Dendritic cell treated with granulocyte-macrophage colony-stimulating factor and Interleukin-4, amounts not matched to agents 40 ng/mL and 50 ng/mL, for 4 days (primary cell): ENCODE results near the gene CDC42EP3.

Experiments used
- H3K27ac Mint-ChIP-seq: one replicate; pipeline ENCODE4 v1.8.0; 2022; ENCODE audit warnings: mild to moderate bottlenecking, mixed read lengths
- H3K27me3 Mint-ChIP-seq: one replicate; pipeline ENCODE4 v1.8.0; 2022; ENCODE audit warnings: mild to moderate bottlenecking, mixed read lengths
- H3K36me3 Mint-ChIP-seq: one replicate; pipeline ENCODE4 v1.8.0; 2022; ENCODE audit warnings: low read depth, mixed read lengths
- H3K4me1 Mint-ChIP-seq: one replicate; pipeline ENCODE4 v1.8.0; 2022; ENCODE audit warnings: low read depth, mixed read lengths
- H3K4me3 Mint-ChIP-seq: one replicate; pipeline ENCODE4 v1.8.0; 2022; ENCODE audit warnings: mild to moderate bottlenecking, moderate library complexity, mixed read lengths
- H3K9me3 Mint-ChIP-seq: one replicate; pipeline ENCODE4 v1.8.0; 2022; ENCODE audit warnings: mixed read lengths
- intact Hi-C: fragments of 100-400 bp; cut with micrococcal nuclease; formaldehyde crosslinking; loops from one replicate; pipeline ENCODE4 v1.15.0; 2022

The CDC42EP3 gene

GRCh38 chr2:37619230-37619958, 52.0 kb downstream of the CDC42EP3 start:
- H3K4me1 Mint-ChIP-seq, result peaks cover 65% of the 10 kb centered on the region
- intact Hi-C loops, result no loop called here
- no peak overlapping the region for H3K27ac Mint-ChIP-seq
- no peaks in the 10 kb centered on the region for H3K36me3 Mint-ChIP-seq
- H3K27me3 Mint-ChIP-seq, result no peaks in the 10 kb centered on the region
- H3K4me3 Mint-ChIP-seq, result no peak overlapping the region
- H3K9me3 Mint-ChIP-seq, result no peaks in the 10 kb centered on the region

- Mint-ChIP-seq H3K9me3 (no peaks in the 10 kb centered on the region), H3K36me3 (no peaks in the 10 kb centered on the region), H3K4me1 (peaks cover 62% of the 10 kb centered on the region), H3K27ac (no peak overlapping the region), H3K4me3 (no peak overlapping the region), H3K27me3 (no peaks in the 10 kb centered on the region)
- intact Hi-C loops, result no loop called here
Observed at GRCh38 chr2:37618326-37618725, 53.1 kb downstream of the CDC42EP3 start.

GRCh38 chr2:37617119-37617892, 54.1 kb downstream of the CDC42EP3 start:
- Mint-ChIP-seq H3K4me3 (no peak overlapping the region), H3K27ac (peak overlapping the region; percentile 89), H3K27me3 (no peaks in the 10 kb centered on the region), H3K4me1 (peaks cover 57% of the 10 kb centered on the region), H3K36me3 (no peaks in the 10 kb centered on the region), H3K9me3 (no peaks in the 10 kb centered on the region)
- intact Hi-C loops, result no loop called here

- H3K4me3 Mint-ChIP-seq, result no peak overlapping the region
Observed at GRCh38 chr2:37616677-37617005, 54.8 kb downstream of the CDC42EP3 start.

GRCh38 chr2:37615804-37616676, 55.4 kb downstream of the CDC42EP3 start:
- intact Hi-C loops, result no loop called here
- H3K4me1 Mint-ChIP-seq, result peaks cover 47% of the 10 kb centered on the region
- no peaks in the 10 kb centered on the region for H3K9me3 Mint-ChIP-seq
- H3K27ac Mint-ChIP-seq, result peak overlapping the region; percentile 89
- no peaks in the 10 kb centered on the region for H3K36me3 Mint-ChIP-seq
- no peak overlapping the region for H3K4me3 Mint-ChIP-seq
- H3K27me3 Mint-ChIP-seq, result no peaks in the 10 kb centered on the region

More at GRCh38 chr2:37616677-37617005, 54.8 kb downstream of the CDC42EP3 start:
- H3K27me3 Mint-ChIP-seq, result no peaks in the 10 kb centered on the region
- H3K4me1 Mint-ChIP-seq, result peaks cover 53% of the 10 kb centered on the region
- no peaks in the 10 kb centered on the region for H3K9me3 Mint-ChIP-seq
- intact Hi-C loops, result no loop called here
- peak overlapping the region; percentile 89 for H3K27ac Mint-ChIP-seq
- H3K36me3 Mint-ChIP-seq, result no peaks in the 10 kb centered on the region

- peaks cover 38% of the 10 kb centered on the region for H3K4me1 Mint-ChIP-seq
- H3K27me3 Mint-ChIP-seq, result no peaks in the 10 kb centered on the region
- no peak overlapping the region for H3K4me3 Mint-ChIP-seq
- H3K27ac Mint-ChIP-seq, result peak overlapping the region; percentile 19
- H3K9me3 Mint-ChIP-seq, result no peaks in the 10 kb centered on the region
- no peaks in the 10 kb centered on the region for H3K36me3 Mint-ChIP-seq
- intact Hi-C loops, result no loop called here
Observed at GRCh38 chr2:37614061-37614738, 57.2 kb downstream of the CDC42EP3 start.

- Mint-ChIP-seq H3K27ac (no peak overlapping the region), H3K9me3 (no peaks in the 10 kb centered on the region), H3K4me1 (peaks cover 37% of the 10 kb centered on the region), H3K4me3 (no peak overlapping the region), H3K36me3 (no peaks in the 10 kb centered on the region), H3K27me3 (no peaks in the 10 kb centered on the region)
- intact Hi-C loops, result no loop called here
Observed at GRCh38 chr2:37612382-37612781, 59.1 kb downstream of the CDC42EP3 start.

GRCh38 chr2:37610638-37611289, 60.7 kb downstream of the CDC42EP3 start:
- H3K9me3 Mint-ChIP-seq, result no peaks in the 10 kb centered on the region
- intact Hi-C loops, result no loop called here
- peaks cover 21% of the 10 kb centered on the region for H3K4me1 Mint-ChIP-seq
- H3K36me3 Mint-ChIP-seq, result no peaks in the 10 kb centered on the region
- no peaks in the 10 kb centered on the region for H3K27me3 Mint-ChIP-seq
- H3K4me3 Mint-ChIP-seq, result no peak overlapping the region
- no peak overlapping the region for H3K27ac Mint-ChIP-seq

GRCh38 chr2:37609782-37610181, 61.7 kb downstream of the CDC42EP3 start:
- H3K27me3 Mint-ChIP-seq, result no peaks in the 10 kb centered on the region
- H3K4me3 Mint-ChIP-seq, result no peak overlapping the region
- intact Hi-C loops, result loop anchor here (10.0 kb wide), 1 partner anchor 45 kb away; no protein-coding TSS in a partner anchor
- H3K27ac Mint-ChIP-seq, result no peak overlapping the region
- H3K36me3 Mint-ChIP-seq, result no peaks in the 10 kb centered on the region
- peaks cover 13% of the 10 kb centered on the region for H3K4me1 Mint-ChIP-seq
- H3K9me3 Mint-ChIP-seq, result no peaks in the 10 kb centered on the region

- Mint-ChIP-seq H3K4me1 (peaks cover 41% of the 10 kb centered on the region), H3K27ac (no peak overlapping the region), H3K9me3 (no peaks in the 10 kb centered on the region), H3K36me3 (no peaks in the 10 kb centered on the region), H3K4me3 (no peak overlapping the region), H3K27me3 (no peaks in the 10 kb centered on the region)
- intact Hi-C loops, result loop anchor here (10.0 kb wide), 1 partner anchor 50 kb away; no protein-coding TSS in a partner anchor
Observed at GRCh38 chr2:37604716-37605115, 66.7 kb downstream of the CDC42EP3 start.

GRCh38 chr2:37602702-37603101, 68.7 kb downstream of the CDC42EP3 start:
- intact Hi-C loops, result loop anchor here (10.0 kb wide), 1 partner anchor 52 kb away; no protein-coding TSS in a partner anchor

GRCh38 chr2:37602040-37602439, 69.4 kb downstream of the CDC42EP3 start:
- Mint-ChIP-seq H3K27ac (peak overlapping the region; percentile 84), H3K9me3 (no peaks in the 10 kb centered on the region), H3K4me1 (peaks cover 62% of the 10 kb centered on the region), H3K27me3 (no peaks in the 10 kb centered on the region), H3K4me3 (no peak overlapping the region), H3K36me3 (no peaks in the 10 kb centered on the region)
- intact Hi-C loops, result loop anchor here (10.0 kb wide), 1 partner anchor 53 kb away; no protein-coding TSS in a partner anchor

More at GRCh38 chr2:37602702-37603101, 68.7 kb downstream of the CDC42EP3 start:
- H3K9me3 Mint-ChIP-seq, result no peaks in the 10 kb centered on the region
- H3K27me3 Mint-ChIP-seq, result no peaks in the 10 kb centered on the region
- peaks cover 56% of the 10 kb centered on the region for H3K4me1 Mint-ChIP-seq
- H3K27ac Mint-ChIP-seq, result no peak overlapping the region
- H3K36me3 Mint-ChIP-seq, result no peaks in the 10 kb centered on the region
- no peak overlapping the region for H3K4me3 Mint-ChIP-seq

- Mint-ChIP-seq H3K4me3 (no peak overlapping the region), H3K27me3 (no peaks in the 10 kb centered on the region), H3K27ac (peak overlapping the region; percentile 84), H3K36me3 (no peaks in the 10 kb centered on the region), H3K4me1 (peaks cover 65% of the 10 kb centered on the region), H3K9me3 (no peaks in the 10 kb centered on the region)
- intact Hi-C loops, result loop anchor here (10.0 kb wide), 1 partner anchor 53 kb away; no protein-coding TSS in a partner anchor
Observed at GRCh38 chr2:37601569-37601968, 69.9 kb downstream of the CDC42EP3 start.
